Prostate gland (tissue), 2 donors: ENCODE results near the gene AP3D1.

Experiments
- POLR2A ChIP-seq: fragments of 450-650 bp; IDR thresholded peaks from one replicate; pipeline ENCODE4 v1.6.1; 2016; ENCODE audit warnings: antibody characterized with exemption, mild to moderate bottlenecking
- POLR2AphosphoS5 ChIP-seq: sonication (generic); formaldehyde crosslinking; IDR thresholded peaks from one replicate; pipeline ENCODE4 v1.6.1; 2017; ENCODE audit warnings: antibody characterized with exemption
- TF ChIP-seq, protein P1 (sequence below), 4 experiments: fragments of 200-600 bp in 2 of 4; fragments of 450-650 bp in 2 of 4; sonication (generic) in 2 of 4; IDR thresholded peaks; 1 replicate in 3 of 4; 2 replicates in 1 of 4; pipeline ENCODE4 v1.5.1; 2016 to 2019; ENCODE audit warnings: antibody characterized with exemption in 4 of 4, mild to moderate bottlenecking in 2 of 4, moderate library complexity in 2 of 4

DNA sequence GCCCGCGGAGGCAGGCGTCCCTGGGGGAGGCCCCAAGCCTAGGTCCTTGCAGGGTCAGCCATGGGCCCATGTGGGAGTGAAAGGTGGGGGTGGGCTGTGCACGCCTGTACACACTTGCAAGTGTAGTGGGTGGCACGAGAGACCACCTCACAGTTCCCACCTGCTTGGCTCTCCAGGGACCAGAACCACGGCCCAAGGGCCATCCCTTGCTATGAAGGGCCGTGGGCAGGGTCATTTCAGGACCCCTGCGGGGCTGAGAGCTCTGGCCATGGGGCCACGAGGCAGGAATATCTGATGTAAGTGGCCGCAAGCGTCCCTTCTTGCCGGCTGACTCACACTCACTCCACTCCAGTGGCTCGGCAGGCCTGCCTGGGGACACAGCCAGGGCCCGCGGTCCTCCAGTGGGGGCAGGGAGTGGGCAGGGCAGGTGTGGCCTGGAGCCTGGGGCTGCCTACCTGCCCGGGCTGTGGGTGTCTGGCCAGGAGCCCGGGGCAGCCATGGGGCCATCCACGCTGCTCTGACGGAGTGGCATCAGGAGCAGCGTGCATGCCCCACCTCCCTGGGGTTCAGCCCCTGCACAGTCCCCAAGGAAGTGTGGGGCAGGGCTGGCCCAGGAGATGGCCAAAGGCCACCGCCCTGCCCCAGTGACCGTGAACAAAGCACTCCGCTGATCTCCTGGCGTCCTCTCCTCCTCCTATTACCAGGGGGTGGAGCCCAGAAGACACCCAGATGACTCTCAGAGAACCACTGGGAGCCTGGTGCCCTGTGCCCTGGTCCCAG is 91.8 kb downstream of the AP3D1 start:
- TF ChIP-seq, protein P1, sequence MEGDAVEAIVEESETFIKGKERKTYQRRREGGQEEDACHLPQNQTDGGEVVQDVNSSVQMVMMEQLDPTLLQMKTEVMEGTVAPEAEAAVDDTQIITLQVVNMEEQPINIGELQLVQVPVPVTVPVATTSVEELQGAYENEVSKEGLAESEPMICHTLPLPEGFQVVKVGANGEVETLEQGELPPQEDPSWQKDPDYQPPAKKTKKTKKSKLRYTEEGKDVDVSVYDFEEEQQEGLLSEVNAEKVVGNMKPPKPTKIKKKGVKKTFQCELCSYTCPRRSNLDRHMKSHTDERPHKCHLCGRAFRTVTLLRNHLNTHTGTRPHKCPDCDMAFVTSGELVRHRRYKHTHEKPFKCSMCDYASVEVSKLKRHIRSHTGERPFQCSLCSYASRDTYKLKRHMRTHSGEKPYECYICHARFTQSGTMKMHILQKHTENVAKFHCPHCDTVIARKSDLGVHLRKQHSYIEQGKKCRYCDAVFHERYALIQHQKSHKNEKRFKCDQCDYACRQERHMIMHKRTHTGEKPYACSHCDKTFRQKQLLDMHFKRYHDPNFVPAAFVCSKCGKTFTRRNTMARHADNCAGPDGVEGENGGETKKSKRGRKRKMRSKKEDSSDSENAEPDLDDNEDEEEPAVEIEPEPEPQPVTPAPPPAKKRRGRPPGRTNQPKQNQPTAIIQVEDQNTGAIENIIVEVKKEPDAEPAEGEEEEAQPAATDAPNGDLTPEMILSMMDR (IDR thresholded peaks at IDR 0.05): no peak
- peak; percentile 63 for TF ChIP-seq POLR2A
- TF ChIP-seq POLR2AphosphoS5: peak; percentile 57
